ENCODE data around the gene VPS9D1. TPM values are rescaled to one million over a fixed set of nuclear protein-coding genes. Genes with fewer than 3 reads are reported as not detected.
A peak's percentile ranks its signal among the peaks of the same experiment; 100 is the strongest.

The VPS9D1 gene
- total RNA-seq, 1 donor from 2014 or later = 20.2 TPM

DNA sequence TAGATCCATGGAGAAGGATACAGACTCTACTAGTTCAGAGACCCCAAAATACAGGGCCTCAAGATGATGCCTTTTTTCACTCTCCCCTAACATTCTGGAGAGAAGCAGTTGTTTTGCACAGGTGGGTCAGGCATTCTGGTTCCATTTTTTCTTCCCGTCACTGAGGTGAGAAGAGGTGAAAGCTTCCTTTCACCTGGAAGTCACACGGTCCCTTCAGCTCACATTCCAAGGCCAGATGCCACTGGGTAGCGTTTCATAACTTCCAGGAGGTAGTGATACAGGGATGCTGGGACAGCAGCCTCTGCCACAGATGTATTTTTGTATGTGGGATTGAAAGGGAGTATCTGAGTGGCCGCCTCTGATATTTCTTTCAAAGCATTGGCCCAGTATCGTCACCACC, 32.3 kb downstream of the VPS9D1 start:
- H3K27me3 Mint-ChIP-seq (ENCODE audit: low read depth) = peaks cover 3% of the 10 kb centered on the region
- TF ChIP-seq, protein P1, sequence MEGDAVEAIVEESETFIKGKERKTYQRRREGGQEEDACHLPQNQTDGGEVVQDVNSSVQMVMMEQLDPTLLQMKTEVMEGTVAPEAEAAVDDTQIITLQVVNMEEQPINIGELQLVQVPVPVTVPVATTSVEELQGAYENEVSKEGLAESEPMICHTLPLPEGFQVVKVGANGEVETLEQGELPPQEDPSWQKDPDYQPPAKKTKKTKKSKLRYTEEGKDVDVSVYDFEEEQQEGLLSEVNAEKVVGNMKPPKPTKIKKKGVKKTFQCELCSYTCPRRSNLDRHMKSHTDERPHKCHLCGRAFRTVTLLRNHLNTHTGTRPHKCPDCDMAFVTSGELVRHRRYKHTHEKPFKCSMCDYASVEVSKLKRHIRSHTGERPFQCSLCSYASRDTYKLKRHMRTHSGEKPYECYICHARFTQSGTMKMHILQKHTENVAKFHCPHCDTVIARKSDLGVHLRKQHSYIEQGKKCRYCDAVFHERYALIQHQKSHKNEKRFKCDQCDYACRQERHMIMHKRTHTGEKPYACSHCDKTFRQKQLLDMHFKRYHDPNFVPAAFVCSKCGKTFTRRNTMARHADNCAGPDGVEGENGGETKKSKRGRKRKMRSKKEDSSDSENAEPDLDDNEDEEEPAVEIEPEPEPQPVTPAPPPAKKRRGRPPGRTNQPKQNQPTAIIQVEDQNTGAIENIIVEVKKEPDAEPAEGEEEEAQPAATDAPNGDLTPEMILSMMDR (conservative IDR thresholded peaks at IDR 0.05) = no peak
- H3K27ac Mint-ChIP-seq (ENCODE audit: unreplicated experiment) = no peak overlapping the region
- peaks cover 8% of the 10 kb centered on the region for H3K9me3 Mint-ChIP-seq
- H3K36me3 Mint-ChIP-seq (ENCODE audit: low read depth) = peaks cover 31% of the 10 kb centered on the region
- no peak for DNase-seq (ENCODE audit: low read depth, low spot score)
- H3K4me1 Mint-ChIP-seq = peaks cover 11% of the 10 kb centered on the region
- H3K4me3 Mint-ChIP-seq = peak overlapping the region; percentile 93

DNA sequence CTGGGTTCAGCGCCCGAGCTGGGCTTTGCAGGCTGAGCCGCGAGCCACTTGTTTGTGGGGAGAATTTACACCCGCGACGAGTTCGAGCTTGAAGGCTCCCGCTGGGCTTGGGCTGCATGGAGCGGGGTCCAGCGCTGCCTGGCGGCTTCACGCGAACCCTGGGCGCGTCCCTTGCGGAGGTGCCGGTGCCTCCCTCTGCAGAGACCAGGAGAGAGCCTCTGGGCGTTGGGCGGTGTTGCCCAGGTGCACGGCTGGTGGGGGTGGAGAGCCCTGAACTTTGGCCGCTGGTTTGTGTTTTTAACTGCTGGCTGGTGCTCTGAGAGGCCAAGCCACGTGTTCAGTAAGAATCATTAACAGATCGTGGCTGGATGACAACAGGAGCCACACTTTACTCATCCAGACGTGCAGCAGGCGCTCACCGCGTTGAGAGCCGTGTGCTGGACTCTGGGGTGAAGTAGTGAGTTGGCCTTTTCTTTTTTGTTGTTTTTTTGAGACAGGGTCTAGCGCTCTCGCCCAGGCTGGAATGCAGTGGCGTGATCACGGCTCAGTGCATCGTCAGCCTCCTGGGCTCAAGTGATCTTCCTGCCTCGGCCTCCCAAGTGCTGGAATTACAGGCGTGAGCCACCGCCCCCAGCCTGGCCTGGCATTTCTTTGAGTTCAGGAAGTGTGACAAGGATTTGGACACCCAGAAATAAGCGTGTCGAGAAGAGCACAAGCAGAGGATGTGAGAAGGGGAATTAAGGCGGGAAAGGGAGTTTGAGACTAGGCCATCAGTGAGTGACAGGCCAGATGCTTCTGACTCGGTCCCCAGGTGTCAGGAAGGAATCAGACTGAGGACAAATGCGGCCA, 33.4 kb downstream of the VPS9D1 start:
- peaks cover 36% of the 10 kb centered on the region for H3K36me3 Mint-ChIP-seq (ENCODE audit: low read depth)
- H3K27me3 Mint-ChIP-seq (ENCODE audit: low read depth) = peaks cover 3% of the 10 kb centered on the region
- DNase-seq (ENCODE audit: low read depth, low spot score) = no peak
- H3K27ac Mint-ChIP-seq (ENCODE audit: unreplicated experiment) = peak overlapping the region; percentile 85
- H3K9me3 Mint-ChIP-seq = peaks cover 8% of the 10 kb centered on the region
- H3K4me3 Mint-ChIP-seq = peak overlapping the region; percentile 93
- H3K4me1 Mint-ChIP-seq = peaks cover 11% of the 10 kb centered on the region
- TF ChIP-seq, protein P1 (conservative IDR thresholded peaks at IDR 0.05) = no peak

DNA sequence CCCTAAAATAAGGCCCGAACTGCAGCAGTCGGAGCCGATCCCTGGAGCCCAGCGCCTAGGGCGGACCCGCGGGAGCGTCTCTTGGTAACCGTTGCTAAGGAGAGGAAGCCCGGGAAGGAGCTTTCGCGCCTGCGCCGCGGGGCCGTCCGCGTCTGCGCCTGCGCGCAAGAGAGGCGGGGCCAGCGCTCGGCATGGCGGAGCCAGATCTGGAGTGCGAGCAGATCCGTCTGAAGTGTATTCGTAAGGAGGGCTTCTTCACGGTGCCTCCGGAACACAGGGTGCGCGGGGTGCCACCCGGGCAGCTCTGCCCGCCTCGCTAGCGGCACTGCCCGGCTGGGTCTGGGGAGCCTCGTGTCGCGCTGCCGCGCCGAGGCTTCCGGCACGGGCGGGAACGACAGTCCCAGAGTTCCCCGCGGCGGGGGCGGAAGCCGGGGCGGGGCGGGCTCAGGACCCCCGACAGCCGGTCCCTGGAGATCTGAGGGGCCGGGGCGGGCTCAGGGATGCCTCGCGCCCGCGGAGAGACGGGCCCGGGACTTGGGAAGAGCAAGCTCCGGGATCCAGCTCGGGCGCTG, 34.1 kb downstream of the VPS9D1 start, which contains the start of gene CDK10:
Gene CDK10 (plus strand): TSS at position 170 of the 572 bp plus-strand sequence. CDS start 22 bp downstream, at position 192.
- H3K4me1 Mint-ChIP-seq = peaks cover 11% of the 10 kb centered on the region
- H3K9me3 Mint-ChIP-seq = peaks cover 13% of the 10 kb centered on the region
- H3K27me3 Mint-ChIP-seq (ENCODE audit: low read depth) = peaks cover 3% of the 10 kb centered on the region
- TF ChIP-seq, protein P1 (conservative IDR thresholded peaks at IDR 0.05) = no peak
- H3K36me3 Mint-ChIP-seq (ENCODE audit: low read depth) = peaks cover 42% of the 10 kb centered on the region
- H3K4me3 Mint-ChIP-seq = peak within 1 kb of the TSS; percentile 96
- peak within 1 kb of the TSS; percentile 93 for H3K27ac Mint-ChIP-seq (ENCODE audit: unreplicated experiment)
- DNase-seq (ENCODE audit: low read depth, low spot score) = peak; percentile 96

DNA sequence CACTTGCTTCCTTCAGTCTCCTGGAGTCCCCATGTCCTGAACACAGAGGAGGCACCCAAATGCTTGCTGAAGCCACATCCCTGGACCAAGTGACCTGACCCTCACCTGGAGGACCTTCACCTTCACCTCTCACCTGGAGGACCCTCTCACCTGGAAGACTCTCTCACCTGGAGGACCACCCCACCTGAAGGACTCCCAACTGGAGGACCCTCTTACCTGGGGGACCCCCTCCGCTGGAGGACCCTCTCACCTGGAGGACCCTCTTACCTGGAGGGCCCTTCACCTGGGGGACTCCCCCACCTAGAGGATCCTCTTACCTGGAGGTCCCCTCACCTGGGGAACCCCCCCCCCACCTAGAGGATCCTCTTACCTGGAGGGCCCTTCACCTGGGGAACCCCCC, 34.8 kb downstream of the VPS9D1 start:
- TF ChIP-seq, protein P1 (conservative IDR thresholded peaks at IDR 0.05) = no peak
- Mint-ChIP-seq H3K27me3 (ENCODE audit: low read depth) (peaks cover 3% of the 10 kb centered on the region), H3K4me1 (peaks cover 11% of the 10 kb centered on the region), H3K9me3 (peaks cover 13% of the 10 kb centered on the region), H3K4me3 (peak overlapping the region; percentile 83), H3K27ac (ENCODE audit: unreplicated experiment) (no peak overlapping the region), H3K36me3 (ENCODE audit: low read depth) (peaks cover 47% of the 10 kb centered on the region)
- no peak for DNase-seq (ENCODE audit: low read depth, low spot score)

DNA sequence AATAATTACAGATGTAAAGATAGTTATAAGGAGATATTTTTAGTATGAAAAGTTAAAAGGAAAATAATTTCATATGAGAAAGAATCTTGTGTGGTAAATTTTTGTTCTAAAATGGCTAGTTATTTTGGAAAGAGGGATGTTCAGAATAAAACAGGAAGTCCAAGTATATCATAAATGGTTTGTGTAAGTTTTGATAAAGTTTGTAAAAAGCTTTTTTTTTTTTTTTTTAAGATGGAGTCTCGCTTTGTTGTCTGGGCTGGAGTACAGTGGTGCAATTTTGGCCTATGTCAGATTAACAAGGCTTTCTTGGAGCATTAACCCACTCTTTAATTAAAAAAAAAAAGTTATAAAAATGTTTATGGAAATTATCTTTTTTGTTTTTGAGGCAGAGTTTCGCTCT, 42.4 kb downstream of the VPS9D1 start:
- H3K27ac Mint-ChIP-seq (ENCODE audit: unreplicated experiment) = no peak overlapping the region
- no peaks in the 10 kb centered on the region for H3K4me1 Mint-ChIP-seq
- TF ChIP-seq, protein P1 (conservative IDR thresholded peaks at IDR 0.05) = no peak
- no peak for DNase-seq (ENCODE audit: low read depth, low spot score)
- peaks cover 31% of the 10 kb centered on the region for H3K36me3 Mint-ChIP-seq (ENCODE audit: low read depth)
- no peaks in the 10 kb centered on the region for H3K27me3 Mint-ChIP-seq (ENCODE audit: low read depth)
- H3K9me3 Mint-ChIP-seq = peaks cover 10% of the 10 kb centered on the region
- H3K4me3 Mint-ChIP-seq = no peak overlapping the region
